Measurements from ENCODE around the gene ARHGAP6.

ARHGAP6 gene

DNA sequence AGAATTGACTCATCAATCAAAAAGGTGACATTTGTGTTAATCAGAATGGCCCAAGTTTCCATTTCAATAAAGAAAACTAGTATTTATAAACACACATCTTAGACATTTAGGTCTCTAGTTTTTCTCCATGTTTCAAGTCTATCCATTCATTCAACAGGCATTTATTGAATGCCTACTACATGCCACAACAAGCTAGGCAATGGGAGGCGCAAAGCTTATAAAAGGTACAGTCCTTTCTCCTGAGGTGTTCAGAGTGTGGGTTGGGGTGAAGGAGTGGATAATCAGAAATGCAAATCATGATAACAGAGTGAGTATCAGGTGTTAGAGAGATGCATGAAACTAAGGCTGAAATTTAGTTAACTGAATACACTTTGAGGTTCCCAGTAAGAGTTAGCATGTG is 476.6 kb downstream of the ARHGAP6 start:
- Histone ChIP-seq H3K27ac (ENCODE audit: low read length) (no peak overlapping the region), H3K4me1 (ENCODE audit: low read length) (peaks cover 38% of the 10 kb centered on the region), H3K9me3 (replicated peaks; ENCODE audit: insufficient read depth, low read length) (no peaks in the 10 kb centered on the region), H3K36me3 (replicated peaks; ENCODE audit: insufficient read depth, low read length) (no peaks in the 10 kb centered on the region), H3K79me2 (ENCODE audit: low read length) (0 out of 2 replicates have a peak, but pooled peaks cover 3% of the 10 kb centered on the region), H3K9me2 (replicated peaks; ENCODE audit: insufficient read depth, low read length) (no peaks in the 10 kb centered on the region), H3K27me3 (replicated peaks; ENCODE audit: insufficient read depth, low read length) (no peaks in the 10 kb centered on the region), H3F3A (ENCODE audit: insufficient read depth, low read length) (peaks cover 19% of the 10 kb centered on the region), H3K9ac (ENCODE audit: low read length) (no peak overlapping the region), H4K20me1 (ENCODE audit: insufficient read depth, low read length) (no peaks in the 10 kb centered on the region), H3K4me2 (ENCODE audit: low read depth, low read length) (no peak overlapping the region), H3K4me3 (ENCODE audit: low read length) (no peak overlapping the region), H2AFZ (ENCODE audit: low read length) (no peak overlapping the region)
- TF ChIP-seq, protein P1, sequence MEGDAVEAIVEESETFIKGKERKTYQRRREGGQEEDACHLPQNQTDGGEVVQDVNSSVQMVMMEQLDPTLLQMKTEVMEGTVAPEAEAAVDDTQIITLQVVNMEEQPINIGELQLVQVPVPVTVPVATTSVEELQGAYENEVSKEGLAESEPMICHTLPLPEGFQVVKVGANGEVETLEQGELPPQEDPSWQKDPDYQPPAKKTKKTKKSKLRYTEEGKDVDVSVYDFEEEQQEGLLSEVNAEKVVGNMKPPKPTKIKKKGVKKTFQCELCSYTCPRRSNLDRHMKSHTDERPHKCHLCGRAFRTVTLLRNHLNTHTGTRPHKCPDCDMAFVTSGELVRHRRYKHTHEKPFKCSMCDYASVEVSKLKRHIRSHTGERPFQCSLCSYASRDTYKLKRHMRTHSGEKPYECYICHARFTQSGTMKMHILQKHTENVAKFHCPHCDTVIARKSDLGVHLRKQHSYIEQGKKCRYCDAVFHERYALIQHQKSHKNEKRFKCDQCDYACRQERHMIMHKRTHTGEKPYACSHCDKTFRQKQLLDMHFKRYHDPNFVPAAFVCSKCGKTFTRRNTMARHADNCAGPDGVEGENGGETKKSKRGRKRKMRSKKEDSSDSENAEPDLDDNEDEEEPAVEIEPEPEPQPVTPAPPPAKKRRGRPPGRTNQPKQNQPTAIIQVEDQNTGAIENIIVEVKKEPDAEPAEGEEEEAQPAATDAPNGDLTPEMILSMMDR (IDR thresholded peaks at IDR 0.05; ENCODE audit: low read length) = no peak
- TF ChIP-seq EZH2 (optimal IDR thresholded peaks at IDR 0.05; ENCODE audit: low read depth, low read length) = no peak
- TF ChIP-seq EZH2phosphoT487 (IDR thresholded peaks at IDR 0.05; ENCODE audit: low read length) = no peak
- no peak for DNase-seq

DNA sequence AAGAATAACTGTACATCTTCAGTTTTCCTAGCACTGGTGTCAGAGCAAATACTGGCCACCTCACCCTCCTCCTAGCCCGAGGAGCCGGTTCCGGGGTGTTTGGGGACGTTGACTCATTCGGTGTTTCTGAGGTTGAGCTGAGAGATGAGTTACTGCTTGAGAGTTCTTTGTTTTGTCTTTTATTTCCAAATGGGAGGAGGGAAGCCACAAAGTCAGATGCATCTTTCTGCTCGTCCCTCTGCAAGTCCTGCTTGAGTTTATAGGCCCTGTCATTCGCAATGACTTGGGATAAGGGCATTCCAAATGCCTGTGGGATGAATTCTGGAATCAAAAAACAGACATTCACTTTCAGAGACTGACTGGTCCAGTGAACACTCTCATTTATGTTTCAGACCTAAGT is 477.1 kb downstream of the ARHGAP6 start:
- Histone ChIP-seq H3K9me2 (replicated peaks; ENCODE audit: insufficient read depth, low read length) (no peaks in the 10 kb centered on the region), H3K27me3 (replicated peaks; ENCODE audit: insufficient read depth, low read length) (no peaks in the 10 kb centered on the region), H3K4me3 (ENCODE audit: low read length) (no peak overlapping the region), H3K9me3 (replicated peaks; ENCODE audit: insufficient read depth, low read length) (no peaks in the 10 kb centered on the region), H4K20me1 (ENCODE audit: insufficient read depth, low read length) (no peaks in the 10 kb centered on the region), H3K4me1 (ENCODE audit: low read length) (peaks cover 35% of the 10 kb centered on the region), H3K36me3 (replicated peaks; ENCODE audit: insufficient read depth, low read length) (no peaks in the 10 kb centered on the region), H3K4me2 (ENCODE audit: low read depth, low read length) (no peak overlapping the region), H3K9ac (ENCODE audit: low read length) (no peak overlapping the region), H2AFZ (ENCODE audit: low read length) (no peak overlapping the region), H3K79me2 (ENCODE audit: low read length) (0 out of 2 replicates have a peak, but pooled peaks cover 3% of the 10 kb centered on the region), H3F3A (ENCODE audit: insufficient read depth, low read length) (peaks cover 19% of the 10 kb centered on the region), H3K27ac (ENCODE audit: low read length) (no peak overlapping the region)
- no peak for TF ChIP-seq EZH2phosphoT487 (IDR thresholded peaks at IDR 0.05; ENCODE audit: low read length)
- TF ChIP-seq EZH2 (optimal IDR thresholded peaks at IDR 0.05; ENCODE audit: low read depth, low read length) = no peak
- TF ChIP-seq, protein P1 (IDR thresholded peaks at IDR 0.05; ENCODE audit: low read length) = no peak
- no peak for DNase-seq

DNA sequence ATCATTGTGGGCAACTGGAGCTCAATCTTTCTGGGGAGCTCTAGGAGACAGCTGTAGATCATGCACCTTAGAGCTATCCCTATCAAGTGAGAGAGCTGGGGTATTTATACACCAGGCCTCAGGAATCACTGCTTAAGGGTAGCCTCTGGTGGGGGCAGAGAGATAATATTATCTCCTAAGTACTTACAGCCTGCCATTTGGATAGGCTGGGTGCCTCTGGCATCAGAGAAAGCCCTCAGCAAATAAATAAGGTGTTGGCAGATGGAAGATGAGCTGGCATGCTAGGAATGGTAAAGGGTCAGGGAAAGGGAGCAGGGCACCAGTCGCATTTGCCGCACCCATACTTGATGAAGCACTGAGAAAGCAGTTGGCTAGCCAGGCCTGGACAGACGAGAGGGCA is 478.7 kb downstream of the ARHGAP6 start:
- no peak for DNase-seq
- Histone ChIP-seq H3K4me2 (ENCODE audit: low read depth, low read length) (no peak overlapping the region), H3K9me2 (replicated peaks; ENCODE audit: insufficient read depth, low read length) (no peaks in the 10 kb centered on the region), H2AFZ (ENCODE audit: low read length) (no peak overlapping the region), H3K9me3 (replicated peaks; ENCODE audit: insufficient read depth, low read length) (no peaks in the 10 kb centered on the region), H3K4me1 (ENCODE audit: low read length) (peaks cover 18% of the 10 kb centered on the region), H3K27me3 (replicated peaks; ENCODE audit: insufficient read depth, low read length) (no peaks in the 10 kb centered on the region), H3K9ac (ENCODE audit: low read length) (no peak overlapping the region), H3K4me3 (ENCODE audit: low read length) (no peak overlapping the region), H3K36me3 (replicated peaks; ENCODE audit: insufficient read depth, low read length) (no peaks in the 10 kb centered on the region), H3K27ac (ENCODE audit: low read length) (no peak overlapping the region), H3K79me2 (ENCODE audit: low read length) (no peaks in the 10 kb centered on the region), H3F3A (ENCODE audit: insufficient read depth, low read length) (peaks cover 15% of the 10 kb centered on the region), H4K20me1 (ENCODE audit: insufficient read depth, low read length) (no peaks in the 10 kb centered on the region)
- no peak for TF ChIP-seq EZH2phosphoT487 (IDR thresholded peaks at IDR 0.05; ENCODE audit: low read length)
- no peak for TF ChIP-seq EZH2 (optimal IDR thresholded peaks at IDR 0.05; ENCODE audit: low read depth, low read length)
- TF ChIP-seq, protein P1 (IDR thresholded peaks at IDR 0.05; ENCODE audit: low read length) = no peak
